ENCODE results near the gene SPEG. TPM values are rescaled to one million over a fixed set of nuclear protein-coding genes. Genes with fewer than 3 reads are reported as not detected.

The SPEG gene
- polyA plus RNA-seq, 2 of the 4 experiments (the other 2 are of a cell fraction) = 2.3 to 11.5 TPM

DNA sequence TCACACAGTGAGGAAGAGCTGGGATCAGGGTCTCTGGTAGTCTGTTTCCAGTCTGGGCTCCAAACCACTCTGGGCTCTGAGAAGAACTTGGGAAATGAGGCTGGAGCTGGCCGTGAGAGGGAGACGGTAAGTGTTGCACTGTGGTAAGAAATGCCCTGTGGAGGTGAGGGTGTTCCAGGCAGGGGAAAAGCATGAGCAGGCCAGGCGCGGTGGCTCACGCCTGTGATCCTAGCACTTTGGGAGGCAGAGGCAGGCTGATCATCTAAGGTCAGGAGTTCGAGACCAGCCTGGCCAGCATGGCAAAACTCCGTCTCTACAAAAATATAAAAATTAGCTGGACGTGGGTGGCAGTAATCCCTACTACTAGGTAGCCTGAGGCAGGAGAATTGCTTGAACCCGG lies 30.8 kb upstream of the SPEG start (continued):
- TF ChIP-seq, protein P1, sequence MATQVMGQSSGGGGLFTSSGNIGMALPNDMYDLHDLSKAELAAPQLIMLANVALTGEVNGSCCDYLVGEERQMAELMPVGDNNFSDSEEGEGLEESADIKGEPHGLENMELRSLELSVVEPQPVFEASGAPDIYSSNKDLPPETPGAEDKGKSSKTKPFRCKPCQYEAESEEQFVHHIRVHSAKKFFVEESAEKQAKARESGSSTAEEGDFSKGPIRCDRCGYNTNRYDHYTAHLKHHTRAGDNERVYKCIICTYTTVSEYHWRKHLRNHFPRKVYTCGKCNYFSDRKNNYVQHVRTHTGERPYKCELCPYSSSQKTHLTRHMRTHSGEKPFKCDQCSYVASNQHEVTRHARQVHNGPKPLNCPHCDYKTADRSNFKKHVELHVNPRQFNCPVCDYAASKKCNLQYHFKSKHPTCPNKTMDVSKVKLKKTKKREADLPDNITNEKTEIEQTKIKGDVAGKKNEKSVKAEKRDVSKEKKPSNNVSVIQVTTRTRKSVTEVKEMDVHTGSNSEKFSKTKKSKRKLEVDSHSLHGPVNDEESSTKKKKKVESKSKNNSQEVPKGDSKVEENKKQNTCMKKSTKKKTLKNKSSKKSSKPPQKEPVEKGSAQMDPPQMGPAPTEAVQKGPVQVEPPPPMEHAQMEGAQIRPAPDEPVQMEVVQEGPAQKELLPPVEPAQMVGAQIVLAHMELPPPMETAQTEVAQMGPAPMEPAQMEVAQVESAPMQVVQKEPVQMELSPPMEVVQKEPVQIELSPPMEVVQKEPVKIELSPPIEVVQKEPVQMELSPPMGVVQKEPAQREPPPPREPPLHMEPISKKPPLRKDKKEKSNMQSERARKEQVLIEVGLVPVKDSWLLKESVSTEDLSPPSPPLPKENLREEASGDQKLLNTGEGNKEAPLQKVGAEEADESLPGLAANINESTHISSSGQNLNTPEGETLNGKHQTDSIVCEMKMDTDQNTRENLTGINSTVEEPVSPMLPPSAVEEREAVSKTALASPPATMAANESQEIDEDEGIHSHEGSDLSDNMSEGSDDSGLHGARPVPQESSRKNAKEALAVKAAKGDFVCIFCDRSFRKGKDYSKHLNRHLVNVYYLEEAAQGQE (IDR thresholded peaks at IDR 0.05) = no peak
- no peak for TF ChIP-seq PHF8 (IDR thresholded peaks at IDR 0.05; ENCODE audit: borderline replicate concordance, low read depth)
- no peak for TF ChIP-seq ATOH8 (CRISPR knock-in tag; IDR thresholded peaks at IDR 0.05; ENCODE audit: low read depth)
- TF ChIP-seq NFE2L2 (conservative IDR thresholded peaks at IDR 0.05; ENCODE audit: low read length) = no peak
- TF ChIP-seq BHLHE40 (IDR thresholded peaks at IDR 0.05; ENCODE audit: low read depth, low read length) = no peak
- TF ChIP-seq ZNF302 (CRISPR knock-in tag; IDR thresholded peaks at IDR 0.05) = no peak
- TF ChIP-seq RFX5 (IDR thresholded peaks at IDR 0.05) = no peak
- no peak for TF ChIP-seq NPAS2 (CRISPR knock-in tag; IDR thresholded peaks at IDR 0.05; ENCODE audit: borderline replicate concordance)
- TF ChIP-seq GATA3 (IDR thresholded peaks at IDR 0.05; ENCODE audit: borderline replicate concordance) = no peak

DNA sequence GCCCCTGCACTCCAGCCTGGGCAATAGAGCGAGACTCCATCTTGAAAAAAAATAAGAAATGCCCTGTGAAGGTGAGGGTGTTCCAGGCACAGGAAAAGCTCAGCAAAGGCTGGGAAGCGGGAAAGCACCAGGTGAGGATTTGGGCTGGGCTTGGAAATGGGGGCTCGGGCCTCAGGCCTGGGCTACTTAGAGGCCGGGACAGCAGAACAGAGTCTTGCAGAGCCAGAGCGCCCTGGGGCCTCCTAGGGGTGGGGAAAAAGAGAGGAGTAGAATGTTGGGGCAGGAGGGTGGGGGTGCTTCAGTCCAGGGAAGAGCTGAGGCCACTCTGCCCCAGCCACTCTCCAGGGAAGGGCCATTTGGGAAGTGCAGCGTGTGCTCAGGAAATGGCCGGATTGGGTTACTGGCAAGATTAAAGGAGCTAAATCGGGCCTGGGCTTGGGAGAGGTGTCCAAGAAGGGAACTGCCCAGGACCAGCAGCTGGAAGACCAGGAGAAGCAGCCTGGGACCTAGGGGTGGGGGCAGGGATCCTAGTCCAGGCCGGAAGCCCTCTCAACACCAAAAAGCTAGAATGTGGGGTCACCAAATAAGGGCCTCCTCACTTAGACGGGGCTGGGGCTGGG lies 30.2 kb upstream of the SPEG start:
- FAIRE-seq (no peak), ATAC-seq (no peak), DNase-seq (ENCODE audit: low read depth in 1 of 2, low spot score in 1 of 2) (no peak)
- H3K4me2 ChIP-seq = no peak overlapping the region
- ChIA-PET CTCF (interaction anchor here (0.6 to 12.2 kb wide), 28 partner anchors 8 to 319 kb away, joined by 3 to 362 read pairs (median 8); partner anchors contain the start of genes DES and DNPEP), POLR2A (interaction anchor here (1.4 kb wide), 1 partner anchor 125 kb away, joined by 3 read pairs; no protein-coding TSS in a partner anchor)
- TF ChIP-seq FOSL2 (IDR thresholded peaks at IDR 0.05) = no peak
- no peak for TF ChIP-seq FOSL2 (CRISPR knock-in tag; IDR thresholded peaks at IDR 0.05)
- no peak for TF ChIP-seq ELK1 (IDR thresholded peaks at IDR 0.05; ENCODE audit: low read depth, low read length)
- no peak for TF ChIP-seq GATA3 (IDR thresholded peaks at IDR 0.05; ENCODE audit: borderline replicate concordance)
- TF ChIP-seq KDM5A (IDR thresholded peaks at IDR 0.05) = no peak
- TF ChIP-seq ESRRA (IDR thresholded peaks at IDR 0.05; ENCODE audit: borderline replicate concordance, low read length) = no peak
- no peak for TF ChIP-seq HDAC2 (IDR thresholded peaks at IDR 0.05)
- no peak for TF ChIP-seq TP53 (CRISPR knock-in tag; IDR thresholded peaks at IDR 0.05)
- no peak for TF ChIP-seq FOSB (CRISPR knock-in tag; IDR thresholded peaks at IDR 0.05)
- TF ChIP-seq, protein P2, sequence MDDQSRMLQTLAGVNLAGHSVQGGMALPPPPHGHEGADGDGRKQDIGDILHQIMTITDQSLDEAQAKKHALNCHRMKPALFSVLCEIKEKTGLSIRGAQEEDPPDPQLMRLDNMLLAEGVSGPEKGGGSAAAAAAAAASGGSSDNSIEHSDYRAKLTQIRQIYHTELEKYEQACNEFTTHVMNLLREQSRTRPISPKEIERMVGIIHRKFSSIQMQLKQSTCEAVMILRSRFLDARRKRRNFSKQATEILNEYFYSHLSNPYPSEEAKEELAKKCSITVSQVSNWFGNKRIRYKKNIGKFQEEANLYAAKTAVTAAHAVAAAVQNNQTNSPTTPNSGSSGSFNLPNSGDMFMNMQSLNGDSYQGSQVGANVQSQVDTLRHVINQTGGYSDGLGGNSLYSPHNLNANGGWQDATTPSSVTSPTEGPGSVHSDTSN (IDR thresholded peaks at IDR 0.05) = no peak
- TF ChIP-seq CBX8 (IDR thresholded peaks at IDR 0.05) = no peak
- TF ChIP-seq RCOR1 (IDR thresholded peaks at IDR 0.05; ENCODE audit: low read depth, low read length) = no peak
- TF ChIP-seq ZC3H11A (IDR thresholded peaks at IDR 0.05) = no peak
- no peak for TF ChIP-seq HOXB5 (CRISPR knock-in tag; IDR thresholded peaks at IDR 0.05)
- H3K9me3 ChIP-seq = no peaks in the 10 kb centered on the region
- no peak overlapping the region for H3K4me3 ChIP-seq
- H3K4me1 ChIP-seq = peaks cover 26% of the 10 kb centered on the region
- no peak overlapping the region for H3K27ac ChIP-seq
- 87% methylated on average over 10 of the region's 10 CpGs for WGBS (ENCODE audit: missing lambda C conversion rate)

Measured in A549 (cell line).